ENCODE results near the gene SEPTIN10. TPM values are rescaled to one million over a fixed set of nuclear protein-coding genes. Genes with fewer than 3 reads are reported as not detected.

Gene SEPTIN10
- total and polyA plus RNA-seq, 9 of the 15 experiments (the other 6 are each of a cell fraction or from before 2014, with no cell fraction given): 0.40 TPM; not detected in 8

- intact Hi-C loops (cut with micrococcal nuclease): no loop called here
Measured at GRCh38 chr2:109591206-109591605, 22.6 kb downstream of the SEPTIN10 start.

GRCh38 chr2:109586687-109587086 lies 27.1 kb downstream of the SEPTIN10 start:
- Histone ChIP-seq H3K36me3 (ENCODE audit: control insufficient read depth, insufficient read depth, low read length) (no peaks in the 10 kb centered on the region), H3K4me2 (ENCODE audit: insufficient read depth, low read length) (no peak overlapping the region), H3K27ac (ENCODE audit: extremely low read depth, low read depth, low read length) (no peak overlapping the region), H3K9me1 (ENCODE audit: control insufficient read depth, insufficient read depth, low read length) (no peaks in the 10 kb centered on the region), H3K4me1 (replicated peaks in 1 of 2; ENCODE audit: control insufficient read depth in 2 of 2, insufficient read depth in 2 of 2, low read length in 2 of 2) (no peaks in the 10 kb centered on the region), H4K20me1 (replicated peaks; ENCODE audit: control insufficient read depth, insufficient read depth, low read length) (no peaks in the 10 kb centered on the region; the same call in 1 of the 2 replicates), H3K27me3 (ENCODE audit: control insufficient read depth in 2 of 2, insufficient read depth in 2 of 2, low read length in 2 of 2) (no peaks in the 10 kb centered on the region), H3K9ac (ENCODE audit: insufficient read depth in 1 of 2, low read depth in 2 of 2, low read length in 2 of 2) (no peak overlapping the region), H2AFZ (ENCODE audit: low read depth, low read length) (no peak overlapping the region), H3K4me3 (no peak overlapping the region), H3K9me3 (replicated peaks; ENCODE audit: control insufficient read depth, insufficient read depth, low read depth, low read length) (no peaks in the 10 kb centered on the region), H3K79me2 (ENCODE audit: control insufficient read depth, insufficient read depth, low read length) (no peaks in the 10 kb centered on the region)
- TF ChIP-seq ZNF316 (IDR thresholded peaks at IDR 0.05): peak; percentile 55; the same call in 1 of the 2 replicates
- TF ChIP-seq ZNF324 (CRISPR knock-in tag; IDR thresholded peaks at IDR 0.05): no peak
- in situ Hi-C loops (cut with MboI) (no loop called here), intact Hi-C loops (cut with micrococcal nuclease) (no loop called here)
- ChIA-PET POLR2A (no interaction called here), CTCF (ENCODE audit: low intra/inter-chr PET ratio) (no interaction called here)
- FAIRE-seq (no peak), ATAC-seq (no peak), DNase-seq (ENCODE audit: extremely low read depth in 1 of 4, low spot score in 3 of 4) (no peak)
- BruUV-seq (replicated peaks): no TSS peak

More at GRCh38 chr2:109591206-109591605, 22.6 kb downstream of the SEPTIN10 start:
- H4K20me1 ChIP-seq (replicated peaks; ENCODE audit: control insufficient read depth, insufficient read depth, low read length): no peaks in the 10 kb centered on the region; the same call in 1 of the 2 replicates
- BruUV-seq (replicated peaks): no TSS peak
- no peaks in the 10 kb centered on the region for H3K9me1 ChIP-seq (ENCODE audit: control insufficient read depth, insufficient read depth, low read length)
- no peak overlapping the region for H2AFZ ChIP-seq (ENCODE audit: low read depth, low read length)
- in situ Hi-C loops (cut with MboI): no loop called here
- no peaks in the 10 kb centered on the region for H3K9me3 ChIP-seq (replicated peaks; ENCODE audit: control insufficient read depth, insufficient read depth, low read depth, low read length)
- no peaks in the 10 kb centered on the region for H3K36me3 ChIP-seq (ENCODE audit: control insufficient read depth, insufficient read depth, low read length)
- H3K27ac ChIP-seq (ENCODE audit: extremely low read depth, low read depth, low read length): no peak overlapping the region
- no peak overlapping the region for H3K9ac ChIP-seq (ENCODE audit: insufficient read depth in 1 of 2, low read depth in 2 of 2, low read length in 2 of 2)
- no peaks in the 10 kb centered on the region for H3K4me1 ChIP-seq (replicated peaks in 1 of 2; ENCODE audit: control insufficient read depth in 2 of 2, insufficient read depth in 2 of 2, low read length in 2 of 2)
- no peak overlapping the region for H3K4me2 ChIP-seq (ENCODE audit: insufficient read depth, low read length)
- H3K4me3 ChIP-seq: no peak overlapping the region
- no peak for FAIRE-seq
- H3K79me2 ChIP-seq (ENCODE audit: control insufficient read depth, insufficient read depth, low read length): no peaks in the 10 kb centered on the region
- no peak for ATAC-seq
- CTCF ChIA-PET (ENCODE audit: low intra/inter-chr PET ratio): no interaction called here
- no peak for TF ChIP-seq DMBX1 (CRISPR knock-in tag; IDR thresholded peaks at IDR 0.05; ENCODE audit: borderline replicate concordance)
- DNase-seq (ENCODE audit: extremely low read depth in 1 of 4, low spot score in 3 of 4): no peak
- peaks cover 0 to 8% of the 10 kb centered on the region in 2 experiments; a peak in 2 of 5 replicates for H3K27me3 ChIP-seq (ENCODE audit: control insufficient read depth in 2 of 2, insufficient read depth in 2 of 2, low read length in 2 of 2)
- POLR2A ChIA-PET: no interaction called here

Measured in K562 (cell line).